Type B pancreatic cell (in vitro differentiated cells): Measurements from ENCODE around the gene POC1A. TPM values are rescaled to one million over a fixed set of nuclear protein-coding genes. Genes with fewer than 3 reads are reported as not detected.
A peak's percentile ranks its signal among the peaks of the same experiment; 100 is the strongest.

ENCODE experiments used
- DNase-seq: peaks from one replicate; pipeline ENCODE4 v3.0.0; 2021; ENCODE audit warnings: mixed read lengths; ENCODE audit not compliant: unreplicated experiment; ENCODE audit errors: extremely low spot score
- H3K27ac Mint-ChIP-seq: 2 replicates; pipeline ENCODE4 v1.8.0; 2021; ENCODE audit warnings: mild to moderate bottlenecking, mixed read lengths
- H3K27me3 Mint-ChIP-seq: 2 replicates; pipeline ENCODE4 v1.8.0; 2021; ENCODE audit warnings: mixed read lengths
- H3K36me3 Mint-ChIP-seq: 2 replicates; pipeline ENCODE4 v1.8.0; 2021; ENCODE audit warnings: mixed read lengths
- H3K4me1 Mint-ChIP-seq: one replicate; pipeline ENCODE4 v1.8.0; 2021; ENCODE audit warnings: mixed read lengths; ENCODE audit not compliant: unreplicated experiment
- H3K4me3 Mint-ChIP-seq: 2 replicates; pipeline ENCODE4 v1.8.0; 2021; ENCODE audit warnings: mild to moderate bottlenecking, mixed read lengths
- H3K9me3 Mint-ChIP-seq: 2 replicates; pipeline ENCODE4 v1.8.0; 2021; ENCODE audit warnings: mixed read lengths
- CTCF ChIP-seq: fragments of 200-600 bp; sonication (generic); conservative IDR thresholded peaks from 2 replicates; pipeline ENCODE4 v1.5.0; 2021; ENCODE audit warnings: antibody characterized with exemption, mild to moderate bottlenecking
- total RNA-seq: library from RNA; stranded (reverse); gene quantifications from 2 replicates; pipeline ENCODE4 v1.2.1, GENCODE V29; 2021; ENCODE audit warnings: low replicate concordance

The POC1A gene
- total RNA-seq, 1 donor from 2014 or later: 19.1 TPM

GRCh38 chr3:52054661-52055511 lies 99.3 kb downstream of the POC1A start:
- Mint-ChIP-seq H3K4me3 (peak overlapping the region; percentile 91), H3K27ac (peak overlapping the region; percentile 73), H3K36me3 (no peaks in the 10 kb centered on the region), H3K4me1 (peaks cover 16% of the 10 kb centered on the region), H3K27me3 (no peaks in the 10 kb centered on the region), H3K9me3 (no peaks in the 10 kb centered on the region)
- peak; percentile 64 for TF ChIP-seq CTCF
- DNase-seq: no peak

- Mint-ChIP-seq H3K4me1 (peaks cover 16% of the 10 kb centered on the region), H3K27me3 (no peaks in the 10 kb centered on the region), H3K4me3 (peak overlapping the region; percentile 85), H3K36me3 (no peaks in the 10 kb centered on the region), H3K9me3 (no peaks in the 10 kb centered on the region), H3K27ac (peak overlapping the region; percentile 74)
- DNase-seq: no peak
- TF ChIP-seq CTCF: no peak
These were observed 100.6 kb downstream of the POC1A start for GRCh38 chr3:52053307-52054304.

- no peaks in the 10 kb centered on the region for H3K27me3 Mint-ChIP-seq
- DNase-seq: no peak
- H3K4me3 Mint-ChIP-seq: peak overlapping the region; percentile 63
- H3K27ac Mint-ChIP-seq: no peak overlapping the region
- H3K36me3 Mint-ChIP-seq: no peaks in the 10 kb centered on the region
- peak; percentile 34 for TF ChIP-seq CTCF
- H3K9me3 Mint-ChIP-seq: no peaks in the 10 kb centered on the region
- peaks cover 16% of the 10 kb centered on the region for H3K4me1 Mint-ChIP-seq
These were observed 101.4 kb downstream of the POC1A start for GRCh38 chr3:52052831-52053306.

- no peaks in the 10 kb centered on the region for H3K9me3 Mint-ChIP-seq
- no peak for DNase-seq
- H3K36me3 Mint-ChIP-seq: no peaks in the 10 kb centered on the region
- peaks cover 20% of the 10 kb centered on the region for H3K4me1 Mint-ChIP-seq
- TF ChIP-seq CTCF: no peak
- H3K27ac Mint-ChIP-seq: no peak overlapping the region
- H3K4me3 Mint-ChIP-seq: no peak overlapping the region
- no peaks in the 10 kb centered on the region for H3K27me3 Mint-ChIP-seq
These were observed 102.8 kb downstream of the POC1A start for GRCh38 chr3:52051444-52051843.

- Mint-ChIP-seq H3K27me3 (no peaks in the 10 kb centered on the region), H3K9me3 (no peaks in the 10 kb centered on the region), H3K27ac (no peak overlapping the region), H3K36me3 (no peaks in the 10 kb centered on the region), H3K4me1 (peaks cover 22% of the 10 kb centered on the region), H3K4me3 (no peak overlapping the region)
- TF ChIP-seq CTCF: no peak
- no peak for DNase-seq
These were observed 103.7 kb downstream of the POC1A start for GRCh38 chr3:52050571-52050970.
